Inflammatory macrophage (primary cell): ENCODE measurements around the gene PLAGL1.
A peak's percentile ranks its signal among the peaks of the same experiment; 100 is the strongest.
"Not testable (repeated sequence)": the region's sequence is repeated elsewhere in the genome, so short reads cannot be mapped to it uniquely, and the experiment has no call there.

Source experiments
- DNase-seq, 2 donors: peaks; one replicate each; pipeline ENCODE4 v3.0.0-alpha.2; 2020 to 2022

Gene PLAGL1

DNA sequence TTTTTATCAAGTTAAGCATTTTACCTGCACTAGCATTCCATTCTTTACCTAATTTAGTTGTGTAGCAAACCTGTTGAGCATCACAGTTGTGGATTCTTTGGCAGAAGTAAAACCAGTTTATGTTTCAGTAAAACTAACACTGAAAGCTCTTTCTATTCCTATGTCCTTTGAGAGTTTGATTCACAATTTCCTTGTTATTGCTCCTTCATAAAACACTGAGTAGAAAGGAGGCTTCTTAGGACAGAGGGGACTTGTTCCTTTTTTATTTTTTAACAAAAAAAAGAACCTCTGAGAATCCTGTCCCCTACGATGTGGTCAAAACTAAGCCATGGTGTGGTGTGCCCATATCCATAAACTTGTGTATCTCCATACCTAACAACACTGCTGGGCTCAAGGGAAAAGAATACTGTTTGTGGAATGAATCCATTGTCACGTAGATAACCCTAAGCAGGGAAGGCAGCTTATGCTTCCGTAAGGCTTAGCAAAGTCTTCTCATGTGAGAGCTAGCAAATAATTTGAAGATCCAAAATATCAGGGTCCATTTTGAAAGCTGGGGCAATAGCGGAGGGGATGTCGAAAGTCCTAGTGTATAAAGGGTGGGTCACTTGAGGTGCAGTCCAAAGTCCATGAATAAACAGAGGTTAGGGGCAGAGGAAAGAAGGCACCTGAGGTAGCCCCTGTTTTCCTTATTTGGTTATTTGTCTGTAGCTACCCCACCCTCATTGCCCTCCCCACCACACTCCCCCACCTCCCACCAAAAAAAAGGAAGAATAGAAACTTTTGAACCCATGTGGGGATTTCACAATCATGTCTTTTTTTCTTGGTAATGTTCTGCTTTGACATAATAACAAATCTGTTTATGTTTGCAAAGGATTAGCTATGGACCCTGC lies 71.0 kb downstream of the PLAGL1 start:
- DNase-seq: peak in 1 of 2 donors; percentile 39

DNA sequence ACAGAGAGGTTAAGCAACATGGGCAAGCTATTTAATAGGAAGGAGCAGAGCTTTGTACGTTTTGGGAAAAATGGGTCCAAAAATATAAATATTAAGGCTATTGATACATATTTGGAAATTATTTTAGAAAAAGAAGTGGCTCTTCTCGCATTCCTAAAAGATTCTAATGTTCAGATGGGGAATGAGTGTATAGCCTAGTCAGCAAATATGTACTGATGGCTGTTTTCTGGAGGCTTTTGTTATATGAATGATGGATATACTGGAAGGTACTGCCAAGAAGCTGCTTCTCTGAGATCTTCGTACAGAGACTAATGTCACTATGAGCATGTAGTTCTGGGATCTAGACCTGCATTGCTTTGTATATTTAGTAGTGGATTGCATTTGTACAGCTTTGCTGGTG lies 71.7 kb downstream of the PLAGL1 start:
- DNase-seq: no peak

DNA sequence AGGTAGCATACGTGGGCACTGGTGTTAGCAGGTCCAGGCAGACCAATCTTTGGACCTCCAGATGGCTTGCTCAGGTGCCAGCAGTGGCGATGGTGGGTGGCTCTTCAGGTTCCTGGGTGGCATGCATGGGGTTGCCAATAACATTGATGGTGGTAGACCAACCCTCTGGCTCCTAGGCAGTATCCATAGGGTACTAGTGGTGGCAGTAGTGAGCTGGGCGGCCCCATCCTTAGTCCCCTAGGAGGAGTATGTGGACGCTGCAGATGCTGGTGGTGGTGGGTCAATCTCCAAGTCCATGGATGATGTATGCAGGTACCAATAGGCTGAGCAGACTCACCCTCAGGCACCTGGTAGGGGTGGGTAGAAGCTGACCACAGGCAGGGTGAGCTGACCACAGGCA lies 73.2 kb downstream of the PLAGL1 start:
- no peak for DNase-seq

DNA sequence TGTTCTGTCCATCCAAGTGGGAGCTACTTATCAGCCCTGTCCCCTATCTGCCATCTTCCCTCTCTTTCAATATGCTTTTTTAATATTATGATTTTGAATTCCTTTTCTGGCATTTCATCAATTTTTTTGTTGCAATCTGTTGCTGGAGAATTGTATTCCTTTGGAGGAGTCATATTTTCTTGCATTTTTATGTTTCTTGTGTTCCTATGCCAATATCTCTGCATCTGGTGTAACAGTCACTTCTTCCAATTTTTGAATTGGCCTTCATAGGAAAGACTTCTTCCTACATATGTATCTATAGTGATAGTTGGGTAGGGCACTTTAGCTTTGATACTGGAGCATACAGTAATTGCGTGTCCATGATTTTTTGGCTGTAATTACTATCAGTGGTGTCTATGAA lies 73.7 kb downstream of the PLAGL1 start:
- DNase-seq: no peak

DNA sequence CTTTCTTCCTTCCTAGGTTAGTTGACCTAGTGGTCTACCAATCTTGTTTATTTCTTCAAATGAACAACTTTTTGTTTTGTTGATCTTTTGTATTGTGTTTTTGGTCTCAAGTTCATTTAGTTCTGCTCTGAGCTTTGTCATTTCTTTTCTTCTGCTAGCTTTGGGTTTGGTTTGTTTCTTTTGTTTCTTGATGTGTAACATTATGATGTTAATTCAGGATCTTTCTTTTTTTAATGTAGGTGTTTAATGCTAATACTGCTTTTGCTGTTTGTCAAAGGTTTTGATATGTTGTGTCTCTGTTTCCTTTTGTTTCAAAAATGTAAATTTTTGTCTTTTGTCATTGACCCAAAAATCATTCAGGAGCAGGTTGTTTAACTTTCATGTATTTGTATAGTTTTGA lies 78.1 kb downstream of the PLAGL1 start:
- DNase-seq: no peak

DNA sequence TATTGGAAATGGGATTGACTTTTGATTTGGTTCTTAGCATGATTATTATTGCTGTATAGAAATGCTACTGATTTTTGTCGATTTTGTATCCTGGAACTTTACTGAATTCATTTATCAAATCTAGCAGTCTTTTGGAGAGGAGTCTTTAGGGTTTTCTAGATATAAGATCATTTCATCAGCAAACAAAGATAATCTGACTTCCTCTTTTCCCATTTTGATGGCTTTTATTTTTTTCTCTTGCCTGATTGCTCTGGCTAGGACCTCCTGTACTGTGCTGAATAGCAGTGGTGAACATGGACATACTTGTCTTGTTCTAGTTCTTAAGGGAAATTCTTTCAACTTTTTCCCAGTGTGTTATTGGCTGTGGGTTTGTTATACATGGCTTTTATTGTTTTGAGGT lies 79.2 kb downstream of the PLAGL1 start:
- no peak for DNase-seq

DNA sequence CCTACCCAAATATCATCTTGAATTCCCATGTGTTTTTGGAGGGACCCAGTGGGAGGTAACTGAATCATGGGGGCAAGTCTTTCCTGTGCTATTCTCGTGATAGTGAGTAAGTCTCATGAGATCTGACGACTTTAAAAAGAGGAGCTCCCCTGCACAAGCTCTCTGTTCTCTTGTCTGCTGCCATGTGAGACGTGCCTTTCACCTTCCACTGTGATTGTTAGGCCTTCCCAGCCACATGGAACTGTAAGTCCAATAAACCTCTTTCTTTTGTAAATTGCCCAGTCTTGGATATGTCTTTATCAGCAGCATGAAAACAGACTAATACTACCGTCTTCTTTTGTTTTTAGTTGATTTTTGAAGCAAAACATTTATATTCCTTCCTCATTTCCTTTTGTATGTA lies 91.0 kb downstream of the PLAGL1 start:
- not testable (repeated sequence) for DNase-seq

DNA sequence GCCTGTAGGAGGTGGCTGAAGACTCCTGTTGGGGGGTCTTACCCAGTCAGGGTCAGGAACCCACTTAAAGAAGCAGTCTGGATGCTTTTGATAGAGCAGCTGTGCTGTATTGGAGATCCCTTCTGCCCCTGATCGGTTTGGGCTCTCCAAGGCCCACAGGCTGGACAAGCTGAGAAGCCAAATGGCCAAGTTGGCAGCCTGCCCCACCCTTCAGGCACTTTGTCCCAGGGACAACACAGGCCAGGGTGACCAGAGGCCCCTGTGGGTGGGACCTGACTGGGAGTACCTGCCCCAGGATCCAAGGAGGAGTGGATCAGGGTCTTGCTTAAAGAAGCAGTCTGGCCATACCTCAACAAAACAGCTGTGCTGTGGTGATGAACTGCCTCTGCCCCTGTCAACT lies 95.4 kb downstream of the PLAGL1 start:
- DNase-seq: no peak

DNA sequence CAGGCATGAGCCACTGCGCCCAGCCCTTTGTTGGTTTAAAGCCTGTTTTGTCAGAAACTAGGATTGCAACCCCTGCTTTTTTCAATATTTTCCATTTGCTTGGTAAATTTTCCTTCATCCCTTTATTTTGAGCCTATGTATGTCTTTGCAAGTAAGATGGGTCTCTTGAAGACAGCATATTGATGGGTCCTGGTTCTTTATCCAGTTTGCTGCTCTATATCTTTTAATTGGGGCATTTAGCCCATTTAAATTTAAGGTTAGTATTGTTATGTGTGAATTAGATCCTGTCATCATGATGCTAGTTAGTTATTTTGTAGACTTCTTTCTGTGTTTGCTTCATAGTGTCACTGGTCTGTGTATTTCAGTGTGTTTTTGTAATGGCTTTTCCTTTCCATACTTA lies 97.0 kb downstream of the PLAGL1 start:
- no peak for DNase-seq

DNA sequence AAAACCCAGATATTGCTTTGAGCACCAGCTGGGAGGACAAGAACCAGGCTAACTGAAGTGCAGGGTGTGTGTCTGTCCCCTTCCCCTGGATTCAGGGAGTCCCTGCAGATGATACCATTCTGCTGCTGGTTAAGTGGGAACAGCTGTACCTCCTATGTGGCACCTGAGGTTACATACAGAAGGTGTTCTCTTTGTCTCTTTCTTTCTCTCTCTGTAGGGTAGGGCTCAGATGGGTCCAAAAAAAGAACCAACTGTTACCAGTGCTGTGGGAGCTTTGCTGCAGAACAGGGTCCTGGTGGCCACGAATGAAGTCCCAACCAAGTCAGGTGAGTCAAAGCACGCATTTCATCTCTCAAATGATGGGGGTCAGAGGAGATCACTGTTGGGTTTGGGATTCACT lies 105.2 kb downstream of the PLAGL1 start:
- no peak for DNase-seq

DNA sequence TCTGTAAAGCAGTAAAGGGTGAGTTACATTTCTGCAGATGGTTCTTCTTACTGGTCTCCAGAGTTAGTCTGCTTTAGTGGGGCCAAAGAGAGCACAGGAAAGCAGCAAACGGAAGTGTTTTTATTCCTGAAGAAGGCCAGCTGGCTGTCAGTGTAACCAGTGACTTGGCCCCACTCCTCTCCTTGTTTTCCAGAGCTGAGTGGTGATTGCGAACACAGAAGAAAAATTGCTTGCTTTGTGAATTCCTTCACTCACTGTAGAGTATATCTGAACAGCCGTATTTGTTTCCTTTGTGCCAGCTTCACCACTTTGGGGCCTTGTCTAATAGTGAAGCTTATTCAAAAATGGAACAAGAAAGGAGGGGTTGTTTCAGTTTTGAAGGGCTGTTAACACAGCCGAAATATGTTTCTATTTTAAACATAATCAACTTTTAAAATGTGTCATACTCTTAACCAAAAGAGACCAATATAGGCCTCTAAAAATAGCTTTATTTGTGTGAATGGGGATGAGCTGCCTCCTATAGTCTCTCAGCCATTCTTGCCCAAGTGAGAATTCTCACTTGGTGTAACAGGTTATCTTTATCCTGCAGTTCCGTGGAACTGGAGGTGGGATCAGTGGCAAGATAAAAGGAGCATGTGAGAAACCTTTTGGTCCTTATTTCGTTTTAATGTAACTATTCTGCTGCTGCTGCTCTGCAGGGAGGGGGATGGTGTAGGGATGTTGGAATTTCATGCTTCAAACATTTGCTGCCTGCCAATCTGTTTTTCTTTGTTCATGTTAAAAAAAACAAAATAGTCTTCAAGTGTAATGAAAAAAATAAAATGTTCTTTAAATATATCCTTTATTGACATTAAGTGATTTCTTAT lies 105.9 kb downstream of the PLAGL1 start:
- DNase-seq: no peak

DNA sequence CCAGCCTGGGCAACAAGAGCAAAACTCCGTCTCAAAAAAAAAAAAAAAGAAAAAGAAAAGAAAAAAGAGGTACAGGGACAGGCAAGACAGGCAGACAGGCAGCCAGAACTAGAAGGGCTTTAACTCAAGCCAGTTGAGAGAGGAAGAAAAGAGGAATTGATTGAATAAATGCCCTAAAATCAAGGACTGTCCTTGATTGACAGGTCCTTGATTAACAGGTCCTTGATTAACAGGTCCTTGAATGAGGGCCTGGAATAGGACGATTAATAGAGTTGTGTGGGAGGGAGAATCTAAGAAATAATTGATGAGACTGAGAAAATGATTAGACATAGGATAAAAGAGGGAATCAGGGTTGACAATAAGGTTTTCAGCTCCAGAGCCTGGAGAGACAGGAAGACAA lies 107.7 kb downstream of the PLAGL1 start:
- no peak for DNase-seq

DNA sequence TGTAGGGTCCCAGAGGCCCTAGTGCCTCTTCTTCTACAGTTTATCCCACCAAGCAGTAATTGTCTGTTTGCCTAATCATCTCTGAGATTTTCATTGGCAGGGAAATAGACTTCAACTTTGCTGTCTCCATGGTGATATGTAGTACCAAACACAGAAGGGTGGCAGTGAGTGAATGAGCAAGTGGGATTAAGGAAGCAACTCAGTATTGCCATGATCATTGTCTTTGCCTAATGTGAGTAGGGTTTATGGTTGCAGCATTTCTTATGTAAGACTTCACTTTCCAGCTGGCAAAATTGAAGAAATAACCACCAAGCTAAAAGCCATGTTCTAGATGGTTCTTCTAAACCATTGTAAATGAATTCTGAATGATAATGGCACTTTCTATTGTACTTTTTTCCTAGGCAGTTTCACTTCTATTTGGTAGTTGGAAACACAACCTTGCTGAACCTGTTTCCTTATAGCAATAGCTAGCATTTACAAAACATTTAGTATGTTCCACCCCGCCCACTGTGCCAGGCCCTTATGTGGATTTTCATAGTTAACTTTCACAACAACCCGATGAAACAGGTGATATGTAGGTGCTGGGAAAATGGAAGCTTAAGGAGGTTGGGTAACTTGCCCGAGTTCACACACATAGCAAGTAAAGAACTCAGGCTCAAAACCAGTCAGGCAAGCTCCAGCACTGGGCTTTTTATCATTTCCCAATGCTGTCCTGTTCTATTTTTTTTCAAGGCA lies 111.8 kb downstream of the PLAGL1 start:
- peak; percentile 54 to 76 for DNase-seq

DNA sequence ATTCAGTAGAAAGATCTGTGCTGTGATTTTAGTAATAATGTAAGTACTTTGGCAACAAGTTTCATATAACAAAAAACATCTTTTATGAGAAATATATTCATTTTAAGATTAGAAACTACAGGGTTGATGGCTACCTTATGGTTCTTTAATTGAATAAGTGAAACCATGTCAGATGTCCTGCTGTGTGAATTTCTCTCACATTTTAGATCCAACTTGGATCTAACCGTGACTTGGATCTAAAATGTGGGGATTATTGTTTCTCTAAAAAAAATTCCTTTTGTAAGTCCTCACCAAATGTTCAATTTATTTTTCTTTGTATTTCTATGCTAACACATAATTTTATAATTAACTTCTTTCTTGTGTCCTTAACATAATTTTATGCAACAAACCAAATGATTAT lies 113.4 kb downstream of the PLAGL1 start:
- no peak for DNase-seq
